H9 (cell line): ENCODE results near the gene PIAS2. TPM values are rescaled to one million over a fixed set of nuclear protein-coding genes. Genes with fewer than 3 reads are reported as not detected.

Experiments used
- DNase-seq: peaks from one replicate; pipeline ENCODE4 v3.0.0-alpha.2; 2017
- H2AFZ ChIP-seq: one replicate; pipeline ENCODE4 v1.6.1; 2013; ENCODE audit warnings: mild to moderate bottlenecking, low read length, control low read depth, moderate library complexity
- H2AK5ac ChIP-seq: 2 replicates; pipeline ENCODE4 v1.6.1; 2013; ENCODE audit warnings: low read length, control low read depth, mixed read lengths; ENCODE audit not compliant: insufficient read length
- H2BK120ac ChIP-seq: one replicate; pipeline ENCODE4 v1.6.1; 2013; ENCODE audit warnings: low read depth, mild to moderate bottlenecking, low read length, control low read depth, inconsistent platforms; ENCODE audit not compliant: poor library complexity, severe bottlenecking
- H2BK12ac ChIP-seq: 2 replicates; pipeline ENCODE4 v1.6.1; 2013; ENCODE audit warnings: low read length, control low read depth, mixed read lengths, low read depth; ENCODE audit not compliant: insufficient read length
- H2BK15ac ChIP-seq: 2 replicates; pipeline ENCODE4 v1.6.1; 2013; ENCODE audit warnings: low read depth, low read length, control low read depth
- H2BK20ac ChIP-seq: one replicate; pipeline ENCODE4 v1.6.1; 2013; ENCODE audit warnings: low read depth, mild to moderate bottlenecking, low read length, control low read depth, inconsistent platforms; ENCODE audit not compliant: poor library complexity, severe bottlenecking
- H2BK5ac ChIP-seq: 2 replicates; pipeline ENCODE4 v1.6.1; 2013; ENCODE audit warnings: low read length, control low read depth, mixed read lengths; ENCODE audit not compliant: insufficient read length
- H3K14ac ChIP-seq: 2 replicates; pipeline ENCODE4 v1.6.1; 2013; ENCODE audit warnings: low read length, control low read depth; ENCODE audit not compliant: insufficient read depth
- H3K18ac ChIP-seq: 2 replicates; pipeline ENCODE4 v1.6.1; 2013; ENCODE audit warnings: low read depth, mild to moderate bottlenecking, mixed read lengths, low read length, control low read depth; ENCODE audit not compliant: insufficient read length
- H3K23ac ChIP-seq: 2 replicates; pipeline ENCODE4 v1.6.1; 2013; ENCODE audit warnings: low read length, control low read depth, mixed read lengths, low read depth; ENCODE audit not compliant: insufficient read length
- H3K23me2 ChIP-seq: 2 replicates; pipeline ENCODE4 v1.6.1; 2013; ENCODE audit warnings: low read depth, mild to moderate bottlenecking, mixed read lengths, low read length, control low read depth; ENCODE audit not compliant: insufficient read length, poor library complexity, severe bottlenecking
- H3K27ac ChIP-seq: 2 replicates; pipeline ENCODE4 v1.5.1; 2013; ENCODE audit warnings: low read length, control low read depth, mixed read lengths, low read depth; ENCODE audit not compliant: insufficient read length
- H3K27me3 ChIP-seq: 2 replicates; pipeline ENCODE4 v1.6.1; 2013; ENCODE audit warnings: low read length, control low read depth, inconsistent platforms; ENCODE audit not compliant: insufficient read depth
- H3K4ac ChIP-seq: 2 replicates; pipeline ENCODE4 v1.6.1; 2013; ENCODE audit warnings: low read depth, mild to moderate bottlenecking, control low read depth, inconsistent platforms, low read length, moderate library complexity
- H3K4me1 ChIP-seq: 2 replicates; pipeline ENCODE4 v1.6.1; 2013; ENCODE audit warnings: low read length, control low read depth, inconsistent platforms; ENCODE audit not compliant: insufficient read depth
- H3K4me2 ChIP-seq: 2 replicates; pipeline ENCODE4 v1.6.1; 2013; ENCODE audit warnings: low read length, control low read depth, mixed read lengths; ENCODE audit not compliant: insufficient read length, insufficient read depth
- H3K56ac ChIP-seq: 2 replicates; pipeline ENCODE4 v1.6.1; 2013; ENCODE audit warnings: low read depth, mild to moderate bottlenecking, mixed read lengths, low read length, control low read depth; ENCODE audit not compliant: insufficient read length
- H3K79me1 ChIP-seq: 2 replicates; pipeline ENCODE4 v1.6.1; 2013; ENCODE audit warnings: low read depth, mild to moderate bottlenecking, moderate library complexity, low read length, control low read depth, inconsistent platforms; ENCODE audit not compliant: insufficient read depth, poor library complexity, severe bottlenecking
- H3K79me2 ChIP-seq: 2 replicates; pipeline ENCODE4 v1.6.1; 2013; ENCODE audit warnings: low read length, control low read depth, inconsistent platforms; ENCODE audit not compliant: insufficient read depth
- H3K9ac ChIP-seq: 2 replicates; pipeline ENCODE4 v1.6.1; 2013; ENCODE audit warnings: low read length, control low read depth, mixed read lengths; ENCODE audit not compliant: insufficient read length; ENCODE audit errors: extremely low read depth
- H3K9me3 ChIP-seq: one replicate; pipeline ENCODE4 v1.6.1; 2013; ENCODE audit warnings: low read depth, low read length, inconsistent platforms; ENCODE audit not compliant: control insufficient read depth
- H3T11ph ChIP-seq: one replicate; pipeline ENCODE4 v1.6.1; 2013; ENCODE audit warnings: mild to moderate bottlenecking, low read length, control low read depth, inconsistent platforms
- H4K20me1 ChIP-seq: one replicate; pipeline ENCODE4 v1.6.1; 2013; ENCODE audit not compliant: control insufficient read depth, insufficient read length, insufficient read depth
- H4K5ac ChIP-seq: 2 replicates; pipeline ENCODE4 v1.6.1; 2013; ENCODE audit warnings: low read depth, mild to moderate bottlenecking, mixed read lengths, low read length, control low read depth; ENCODE audit not compliant: insufficient read length
- H4K8ac ChIP-seq: replicated peaks from 2 replicates; pipeline ENCODE4 v1.6.1; 2013; ENCODE audit warnings: low read length, control low read depth, mixed read lengths, low read depth; ENCODE audit not compliant: insufficient read length
- H4K91ac ChIP-seq: 2 replicates; pipeline ENCODE4 v1.6.1; 2013; ENCODE audit warnings: low read depth, mild to moderate bottlenecking, moderate library complexity, mixed read lengths, low read length, control low read depth; ENCODE audit not compliant: insufficient read length
- H3K27ac Mint-ChIP-seq, 3 experiments: 2 replicates in 2 of 3; 3 replicates in 1 of 3; pipeline ENCODE4 v1.8.0; 2020 to 2021; ENCODE audit warnings: mixed read lengths in 3 of 3, mild to moderate bottlenecking in 1 of 3, moderate library complexity in 1 of 3
- H3K27me3 Mint-ChIP-seq: 2 replicates; pipeline ENCODE4 v1.8.0; 2021; ENCODE audit warnings: low read depth, mild to moderate bottlenecking, moderate library complexity, mixed read lengths
- H3K36me3 Mint-ChIP-seq, 3 experiments: 2 replicates in 2 of 3; 3 replicates in 1 of 3; pipeline ENCODE4 v1.8.0; 2020 to 2021; ENCODE audit warnings: low read depth in 3 of 3, mixed read lengths in 3 of 3; ENCODE audit not compliant: insufficient read depth in 1 of 3
- H3K4me1 Mint-ChIP-seq, 2 experiments: 2 replicates each; pipeline ENCODE4 v1.8.0; 2020; ENCODE audit warnings: mixed read lengths in 2 of 2
- H3K4me3 Mint-ChIP-seq, 2 experiments: 2 replicates in 1 of 2; 3 replicates in 1 of 2; pipeline ENCODE4 v1.8.0; 2020 to 2021; ENCODE audit warnings: mild to moderate bottlenecking in 2 of 2, mixed read lengths in 2 of 2, moderate library complexity in 1 of 2
- H3K9me3 Mint-ChIP-seq, 2 experiments: 2 replicates in 1 of 2; 3 replicates in 1 of 2; pipeline ENCODE4 v1.8.0; 2020; ENCODE audit warnings: mild to moderate bottlenecking in 2 of 2, mixed read lengths in 2 of 2, moderate library complexity in 1 of 2
- WGBS: extraction: QIAGEN DNeasy Blood & Tissue Kit; methylation state at CpG from one replicate; pipeline ENCODE4 v1.1.7; 2013; ENCODE audit warnings: missing lambda C conversion rate, low lambda C conversion rate, mixed read lengths; ENCODE audit not compliant: insufficient read length; ENCODE audit errors: extremely low coverage; 5-methylcytosine and 5-hydroxymethylcytosine counted together
- total RNA-seq: library from RNA; stranded (reverse); gene quantifications from 2 replicates; pipeline ENCODE4 v1.2.1, GENCODE V29; 2021
- TF ChIP-seq, protein P1 (sequence below): fragments of 200-600 bp; sonication (generic); conservative IDR thresholded peaks from 3 replicates; pipeline ENCODE4 v1.8.0; 2021; ENCODE audit warnings: antibody characterized with exemption, mild to moderate bottlenecking

PIAS2 gene
- total RNA-seq, 1 experiment from 2014 or later = 58.4 TPM

DNA sequence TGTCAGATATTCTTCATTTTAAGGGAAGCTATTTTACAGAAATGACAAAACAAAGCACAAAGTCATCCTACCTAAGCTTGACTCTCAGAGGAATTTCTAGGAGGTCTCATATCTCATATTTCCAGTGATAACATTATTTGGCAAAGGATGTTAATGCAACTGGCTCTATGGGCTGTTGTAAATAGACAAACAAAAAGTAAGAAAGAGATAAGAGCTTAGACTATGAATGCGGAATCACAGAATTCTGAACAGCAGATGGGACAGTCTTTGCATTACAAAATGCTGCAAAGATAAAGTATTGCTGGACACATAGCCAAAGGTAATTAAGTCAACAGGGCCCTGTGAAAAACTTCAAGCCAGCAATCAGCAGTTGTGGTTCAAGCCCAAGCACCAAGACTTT lies 23.9 kb downstream of the PIAS2 start:
- H3K14ac ChIP-seq = no peak overlapping the region
- H3K23me2 ChIP-seq = no peaks in the 10 kb centered on the region
- H2AK5ac ChIP-seq = no peak overlapping the region
- DNase-seq = no peak
- H2BK12ac ChIP-seq = no peak overlapping the region
- H3K4ac ChIP-seq = no peak overlapping the region
- H2AFZ ChIP-seq = no peak overlapping the region
- H4K91ac ChIP-seq = no peak overlapping the region
- H3K27me3 Mint-ChIP-seq = no peaks in the 10 kb centered on the region; the same call in 1 of the 2 replicates
- H3K27ac Mint-ChIP-seq = no peak overlapping the region
- H3T11ph ChIP-seq = no peak overlapping the region
- peaks cover 23% of the 10 kb centered on the region for H3K79me1 ChIP-seq
- H3K9ac ChIP-seq = no peak overlapping the region
- H3K79me2 ChIP-seq = peaks cover 23% of the 10 kb centered on the region; the same call in 1 of the 2 replicates
- peaks cover 34 to 46% (median 41%) of the 10 kb centered on the region in 3 experiments for H3K36me3 Mint-ChIP-seq
- H3K4me1 ChIP-seq = no peaks in the 10 kb centered on the region; the same call in 1 of the 2 replicates
- H4K8ac ChIP-seq = no peak overlapping the region
- no CpG with 5 or more reads among the region's 1 CpG for WGBS
- no peak overlapping the region for H3K23ac ChIP-seq
- no peak overlapping the region for H3K18ac ChIP-seq
- peaks cover 25% of the 10 kb centered on the region for H3K9me3 ChIP-seq
- no peak overlapping the region for H3K4me3 Mint-ChIP-seq
- H4K5ac ChIP-seq = no peak overlapping the region
- no peaks in the 10 kb centered on the region for H3K27me3 ChIP-seq
- no peak overlapping the region for H2BK120ac ChIP-seq
- H3K4me1 Mint-ChIP-seq = peaks cover 18 to 21% of the 10 kb centered on the region in 2 experiments
- no peak overlapping the region for H3K27ac ChIP-seq
- no peak overlapping the region for H2BK5ac ChIP-seq
- peaks cover 23 to 24% of the 10 kb centered on the region in 2 experiments for H3K9me3 Mint-ChIP-seq
- TF ChIP-seq, protein P1, sequence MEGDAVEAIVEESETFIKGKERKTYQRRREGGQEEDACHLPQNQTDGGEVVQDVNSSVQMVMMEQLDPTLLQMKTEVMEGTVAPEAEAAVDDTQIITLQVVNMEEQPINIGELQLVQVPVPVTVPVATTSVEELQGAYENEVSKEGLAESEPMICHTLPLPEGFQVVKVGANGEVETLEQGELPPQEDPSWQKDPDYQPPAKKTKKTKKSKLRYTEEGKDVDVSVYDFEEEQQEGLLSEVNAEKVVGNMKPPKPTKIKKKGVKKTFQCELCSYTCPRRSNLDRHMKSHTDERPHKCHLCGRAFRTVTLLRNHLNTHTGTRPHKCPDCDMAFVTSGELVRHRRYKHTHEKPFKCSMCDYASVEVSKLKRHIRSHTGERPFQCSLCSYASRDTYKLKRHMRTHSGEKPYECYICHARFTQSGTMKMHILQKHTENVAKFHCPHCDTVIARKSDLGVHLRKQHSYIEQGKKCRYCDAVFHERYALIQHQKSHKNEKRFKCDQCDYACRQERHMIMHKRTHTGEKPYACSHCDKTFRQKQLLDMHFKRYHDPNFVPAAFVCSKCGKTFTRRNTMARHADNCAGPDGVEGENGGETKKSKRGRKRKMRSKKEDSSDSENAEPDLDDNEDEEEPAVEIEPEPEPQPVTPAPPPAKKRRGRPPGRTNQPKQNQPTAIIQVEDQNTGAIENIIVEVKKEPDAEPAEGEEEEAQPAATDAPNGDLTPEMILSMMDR = no peak
- no peak overlapping the region for H2BK15ac ChIP-seq
- H2BK20ac ChIP-seq = no peak overlapping the region
- H3K4me2 ChIP-seq = no peak overlapping the region
- peaks cover 2% of the 10 kb centered on the region for H4K20me1 ChIP-seq
- H3K56ac ChIP-seq = no peak overlapping the region
